Measurements from ENCODE around the gene FNIP1. TPM values are rescaled to one million over a fixed set of nuclear protein-coding genes. Genes with fewer than 3 reads are reported as not detected.
A peak's percentile ranks its signal among the peaks of the same experiment; 100 is the strongest.

Gene FNIP1
- total and polyA plus RNA-seq, 2 of the 13 experiments (the other 11 are each of a cell fraction or from before 2014, with no cell fraction given) = 10.9 to 29.3 TPM

- H3K4me1 ChIP-seq (ENCODE audit: insufficient read depth, low read length) = peaks cover 43% of the 10 kb centered on the region
- in situ Hi-C loops (cut with HindIII; ENCODE audit: extremely low pct_ligation_motif_present, low pct_unique_long_range_greater_than_20kb) = no loop called here
- no peak within 1 kb of the TSS for H2AFZ ChIP-seq (ENCODE audit: low read length)
- BruUV-seq (replicated peaks) = no TSS peak
- no peaks in the 10 kb centered on the region for H3K36me3 ChIP-seq (replicated peaks in 1 of 2; ENCODE audit: control insufficient read depth in 1 of 2, insufficient read depth in 2 of 2, low read length in 2 of 2)
- H3K4me3 ChIP-seq (replicated peaks in 1 of 3; ENCODE audit: insufficient read depth in 1 of 3, low read depth in 2 of 3, low read length in 3 of 3) = peak within 1 kb of the TSS; percentile 77 to 99 (median 92)
- peaks cover 13% of the 10 kb centered on the region for H4K20me1 ChIP-seq (ENCODE audit: insufficient read depth, low read length)
- H3K79me2 ChIP-seq (ENCODE audit: insufficient read depth, low read length) = peaks cover 48% of the 10 kb centered on the region
- under 1% methylated on average over 22 of the region's 55 CpGs for WGBS (ENCODE audit: low lambda C conversion rate)
- peak; percentile 99 for DNase-seq (ENCODE audit: low spot score)
- no peaks in the 10 kb centered on the region; a peak in 1 of 5 replicates for H3K27me3 ChIP-seq (ENCODE audit: control insufficient read depth in 1 of 2, insufficient read depth in 2 of 2, low read length in 2 of 2)
- H3K9ac ChIP-seq (ENCODE audit: insufficient read depth, low read depth, low read length) = peak within 1 kb of the TSS; percentile 97
- peak within 1 kb of the TSS; percentile 94 for H3K27ac ChIP-seq (ENCODE audit: extremely low read length, insufficient read depth, low read length)
- POLR2A ChIA-PET = interaction anchor here (0.6 to 1.2 kb wide), 7 partner anchors 12 to 366 kb away, joined by 3 to 11 read pairs (median 3); no protein-coding TSS in a partner anchor
- intact Hi-C loops (cut with micrococcal nuclease; ENCODE audit: unreplicated experiment) = loop anchor here (1.0 kb wide), 2 partner anchors 25 to 46 kb away; no protein-coding TSS in a partner anchor
- ATAC-seq = peak; percentile 88
- peak within 1 kb of the TSS; percentile 86 for H3K4me2 ChIP-seq (ENCODE audit: low read depth, low read length)
- peak; percentile 97 for FAIRE-seq
- H3K9me3 ChIP-seq (ENCODE audit: low read length) = no peaks in the 10 kb centered on the region
- CTCF ChIA-PET (ENCODE audit: low intra/inter-chr PET ratio, low total read pairs) = no interaction called here
- TF ChIP-seq ZNF570 (CRISPR knock-in tag; IDR thresholded peaks at IDR 0.05; ENCODE audit: borderline replicate concordance) (no peak), NFATC3 (CRISPR knock-in tag; IDR thresholded peaks at IDR 0.05) (no peak), NFAT5 (CRISPR knock-in tag; IDR thresholded peaks at IDR 0.05) (0 out of 2 replicates have a peak, but pooled peaks have one; percentile 51), ZNF652 (CRISPR knock-in tag; IDR thresholded peaks at IDR 0.05; ENCODE audit: borderline replicate concordance, low read depth) (no peak), HIC2 (CRISPR knock-in tag; IDR thresholded peaks at IDR 0.05; ENCODE audit: low read depth) (no peak), ZNF143 (CRISPR knock-in tag; IDR thresholded peaks at IDR 0.05) (peak; percentile 6; the same call in 1 of the 2 replicates), STAT5B (CRISPR knock-in tag; IDR thresholded peaks at IDR 0.05) (no peak), ZNF709 (CRISPR knock-in tag; IDR thresholded peaks at IDR 0.05) (peak; percentile 67; the same call in 1 of the 2 replicates), ZNF607 (CRISPR knock-in tag; IDR thresholded peaks at IDR 0.05; ENCODE audit: borderline replicate concordance) (0 out of 2 replicates have a peak, but pooled peaks have one; percentile 19), ZBTB39 (CRISPR knock-in tag; IDR thresholded peaks at IDR 0.05) (peak; percentile 64; the same call in 1 of the 2 replicates)
- TF ChIP-seq, protein P1, sequence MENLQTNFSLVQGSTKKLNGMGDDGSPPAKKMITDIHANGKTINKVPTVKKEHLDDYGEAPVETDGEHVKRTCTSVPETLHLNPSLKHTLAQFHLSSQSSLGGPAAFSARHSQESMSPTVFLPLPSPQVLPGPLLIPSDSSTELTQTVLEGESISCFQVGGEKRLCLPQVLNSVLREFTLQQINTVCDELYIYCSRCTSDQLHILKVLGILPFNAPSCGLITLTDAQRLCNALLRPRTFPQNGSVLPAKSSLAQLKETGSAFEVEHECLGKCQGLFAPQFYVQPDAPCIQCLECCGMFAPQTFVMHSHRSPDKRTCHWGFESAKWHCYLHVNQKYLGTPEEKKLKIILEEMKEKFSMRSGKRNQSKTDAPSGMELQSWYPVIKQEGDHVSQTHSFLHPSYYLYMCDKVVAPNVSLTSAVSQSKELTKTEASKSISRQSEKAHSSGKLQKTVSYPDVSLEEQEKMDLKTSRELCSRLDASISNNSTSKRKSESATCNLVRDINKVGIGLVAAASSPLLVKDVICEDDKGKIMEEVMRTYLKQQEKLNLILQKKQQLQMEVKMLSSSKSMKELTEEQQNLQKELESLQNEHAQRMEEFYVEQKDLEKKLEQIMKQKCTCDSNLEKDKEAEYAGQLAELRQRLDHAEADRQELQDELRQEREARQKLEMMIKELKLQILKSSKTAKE (CRISPR knock-in tag; IDR thresholded peaks at IDR 0.05; ENCODE audit: borderline replicate concordance) = no peak
These were observed 161.7 kb downstream of the FNIP1 start, which contains the start of gene RAPGEF6 for GRCh38 chr5:131634996-131635683. Gene RAPGEF6, minus strand, starts transcription at chr5:131635229. Its CDS starts 199 bp downstream, at chr5:131635030.

Data from HepG2 (cell line).